ENCODE measurements around the gene OLA1. TPM values are rescaled to one million over a fixed set of nuclear protein-coding genes. Genes with fewer than 3 reads are reported as not detected.

Gene OLA1
- total and polyA plus RNA-seq, 9 of the 15 experiments (the other 6 are each of a cell fraction or from before 2014, with no cell fraction given), result 208 to 353 (median 225) TPM

DNA sequence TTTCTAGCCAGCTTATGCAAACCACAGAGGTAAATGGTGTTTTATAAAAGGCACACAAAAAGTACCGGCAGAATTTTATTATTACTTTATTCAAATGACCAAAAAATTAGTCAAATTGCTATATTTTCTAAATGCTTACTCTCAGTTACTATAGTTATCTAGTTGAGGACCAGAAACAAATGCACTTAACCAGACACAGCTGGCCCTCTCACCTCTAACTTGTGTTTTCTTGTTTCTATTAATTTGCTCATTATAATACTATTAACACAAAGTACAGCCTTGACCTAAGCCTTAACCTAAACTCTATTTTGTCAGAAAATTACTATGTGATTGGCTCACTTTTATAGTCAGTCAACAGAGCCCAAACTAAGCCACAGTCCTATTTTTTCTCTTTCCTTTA, 26.2 kb downstream of the OLA1 start:
- CTCF ChIA-PET (ENCODE audit: low intra/inter-chr PET ratio), result no interaction called here
- no peak overlapping the region for H3K9ac ChIP-seq (ENCODE audit: insufficient read depth in 1 of 2, low read depth in 2 of 2, low read length in 2 of 2)
- intact Hi-C loops (cut with micrococcal nuclease) (no loop called here), in situ Hi-C loops (cut with MboI) (no loop called here)
- H3K79me2 ChIP-seq (ENCODE audit: control insufficient read depth, insufficient read depth, low read length), result peaks cover 70% of the 10 kb centered on the region
- FAIRE-seq, result no peak
- no peak for DNase-seq (ENCODE audit: extremely low read depth in 1 of 4, low spot score in 3 of 4)
- no peaks in the 10 kb centered on the region for H3K27me3 ChIP-seq (ENCODE audit: control insufficient read depth in 2 of 2, insufficient read depth in 2 of 2, low read length in 2 of 2)
- H2AFZ ChIP-seq (ENCODE audit: low read depth, low read length), result no peak overlapping the region
- no peaks in the 10 kb centered on the region for H3K9me1 ChIP-seq (ENCODE audit: control insufficient read depth, insufficient read depth, low read length)
- peaks cover 5 to 13% of the 10 kb centered on the region in 2 experiments; a peak in 3 of 5 replicates for H3K4me1 ChIP-seq (replicated peaks in 1 of 2; ENCODE audit: control insufficient read depth in 2 of 2, insufficient read depth in 2 of 2, low read length in 2 of 2)
- peaks cover 63% of the 10 kb centered on the region for H3K36me3 ChIP-seq (ENCODE audit: control insufficient read depth, insufficient read depth, low read length)
- POLR2A ChIA-PET, result interaction anchor here (1.2 kb wide), 1 partner anchor 13 kb away, joined by 4 read pairs; no protein-coding TSS in a partner anchor
- H3K9me3 ChIP-seq (replicated peaks; ENCODE audit: control insufficient read depth, insufficient read depth, low read depth, low read length), result no peaks in the 10 kb centered on the region
- H3K27ac ChIP-seq (ENCODE audit: extremely low read depth, low read depth, low read length), result no peak overlapping the region
- ATAC-seq, result no peak
- BruUV-seq (replicated peaks), result no TSS peak
- 100% methylated on average over 1 of the region's 1 CpG for WGBS (ENCODE audit: insufficient coverage, low coverage, missing lambda C conversion rate)
- no peak overlapping the region for H3K4me2 ChIP-seq (ENCODE audit: insufficient read depth, low read length)
- H3K4me3 ChIP-seq, result no peak overlapping the region
- H4K20me1 ChIP-seq (replicated peaks; ENCODE audit: control insufficient read depth, insufficient read depth, low read length), result peaks cover 8% of the 10 kb centered on the region; the same call in 1 of the 2 replicates
- TF ChIP-seq SUPT5H (IDR thresholded peaks at IDR 0.05) (no peak), IRF2 (CRISPR knock-in tag; IDR thresholded peaks at IDR 0.05) (no peak), REST (IDR thresholded peaks at IDR 0.05; ENCODE audit: borderline replicate concordance) (no peak), REST (CRISPR knock-in tag; IDR thresholded peaks at IDR 0.05; ENCODE audit: low read depth) (no peak), ZNF24 (IDR thresholded peaks at IDR 0.05) (no peak), TEAD4 (IDR thresholded peaks at IDR 0.05; ENCODE audit: low read length) (no peak), TEAD4 (CRISPR knock-in tag; IDR thresholded peaks at IDR 0.05; ENCODE audit: borderline replicate concordance) (no peak), ZNF766 (CRISPR knock-in tag; conservative IDR thresholded peaks at IDR 0.05) (no peak), HIVEP1 (CRISPR knock-in tag; IDR thresholded peaks at IDR 0.05) (no peak), FOS (IDR thresholded peaks at IDR 0.05; ENCODE audit: extremely low read depth, insufficient read length) (no peak), BACH1 (tag; IDR thresholded peaks at IDR 0.05) (no peak), TFE3 (CRISPR knock-in tag; IDR thresholded peaks at IDR 0.05) (no peak), NFATC3 (IDR thresholded peaks at IDR 0.05) (no peak), ZFPM2 (CRISPR knock-in tag; IDR thresholded peaks at IDR 0.05) (no peak), ZNF668 (CRISPR knock-in tag; IDR thresholded peaks at IDR 0.05) (no peak)
- TF ChIP-seq, protein P1, sequence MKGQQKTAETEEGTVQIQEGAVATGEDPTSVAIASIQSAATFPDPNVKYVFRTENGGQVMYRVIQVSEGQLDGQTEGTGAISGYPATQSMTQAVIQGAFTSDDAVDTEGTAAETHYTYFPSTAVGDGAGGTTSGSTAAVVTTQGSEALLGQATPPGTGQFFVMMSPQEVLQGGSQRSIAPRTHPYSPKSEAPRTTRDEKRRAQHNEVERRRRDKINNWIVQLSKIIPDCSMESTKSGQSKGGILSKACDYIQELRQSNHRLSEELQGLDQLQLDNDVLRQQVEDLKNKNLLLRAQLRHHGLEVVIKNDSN (CRISPR knock-in tag; IDR thresholded peaks at IDR 0.05), result no peak

Measured in K562 (cell line).